Right ventricle myocardium superior (tissue), 1 donor: ENCODE measurements around the gene CEP70. TPM values are rescaled to one million over a fixed set of nuclear protein-coding genes. Genes with fewer than 3 reads are reported as not detected.
"Not testable (repeated sequence)": the region's sequence is repeated elsewhere in the genome, so short reads cannot be mapped to it uniquely, and the experiment has no call there.

Experiments used
- ATAC-seq: fragments of 200-7000 bp; cut with Tn5 transposase; one replicate; pipeline ENCODE4 v1.9.1; 2020; ENCODE audit warnings: mild to moderate bottlenecking; ENCODE audit not compliant: poor library complexity
- DNase-seq: peaks from one replicate; pipeline ENCODE4 v3.0.0-alpha.2; 2020
- intact Hi-C: fragments of 100-400 bp; cut with DNase I; formaldehyde crosslinking; loops from one replicate; pipeline ENCODE4 v1.11.2; 2022
- total RNA-seq: library from RNA; stranded (reverse); fragmentation: NEBNext Ultra II Directional; extraction: Animal tissue kit (Norgen Biotek cat#: 25700); gene quantifications from one replicate; pipeline ENCODE4 v1.2.1, GENCODE V29; 2021
- donor health status: DM: no; HTN: yes; CAD: no; lungs with severe emphysema.

The CEP70 gene
- total RNA-seq, 1 donor from 2014 or later: 19.0 TPM

DNA sequence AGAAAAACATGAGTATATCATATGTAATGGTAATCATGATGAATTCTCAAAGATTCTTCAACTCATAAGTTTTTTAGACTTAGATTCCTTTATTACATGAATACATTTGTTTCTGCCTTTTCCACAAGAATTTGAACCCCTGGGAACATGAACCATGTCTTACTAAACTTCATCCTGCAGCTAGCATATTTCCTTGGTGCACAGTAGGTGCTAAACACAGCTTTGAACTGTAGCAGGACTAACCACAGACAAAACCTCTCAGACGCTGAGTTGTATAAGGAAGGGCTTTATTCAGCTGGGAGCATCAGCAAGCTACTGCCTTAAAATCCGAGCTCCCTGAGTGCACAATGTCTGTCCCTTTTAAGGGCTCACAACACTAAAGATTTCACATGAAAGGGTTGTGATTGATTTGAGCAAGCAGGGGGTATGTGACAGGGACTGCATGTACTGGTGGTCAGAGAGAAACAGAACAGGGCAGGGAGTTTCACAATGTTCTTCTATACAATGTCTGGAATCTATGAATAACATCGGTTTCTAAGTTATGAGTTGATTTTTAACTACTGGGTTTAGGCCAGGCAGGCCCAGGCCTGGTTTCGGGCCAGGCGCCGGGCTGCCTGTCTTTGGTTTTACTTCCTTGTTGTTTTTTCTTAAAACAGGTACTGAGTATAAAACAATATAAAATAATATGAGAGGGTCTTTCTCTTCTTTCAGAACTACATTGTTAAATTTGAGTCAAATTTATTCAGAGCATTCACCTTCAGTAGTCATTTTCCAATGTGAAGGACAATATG is 3.3 kb upstream of the CEP70 start:
- intact Hi-C loops, DNase-seq, ATAC-seq: not testable (repeated sequence)

DNA sequence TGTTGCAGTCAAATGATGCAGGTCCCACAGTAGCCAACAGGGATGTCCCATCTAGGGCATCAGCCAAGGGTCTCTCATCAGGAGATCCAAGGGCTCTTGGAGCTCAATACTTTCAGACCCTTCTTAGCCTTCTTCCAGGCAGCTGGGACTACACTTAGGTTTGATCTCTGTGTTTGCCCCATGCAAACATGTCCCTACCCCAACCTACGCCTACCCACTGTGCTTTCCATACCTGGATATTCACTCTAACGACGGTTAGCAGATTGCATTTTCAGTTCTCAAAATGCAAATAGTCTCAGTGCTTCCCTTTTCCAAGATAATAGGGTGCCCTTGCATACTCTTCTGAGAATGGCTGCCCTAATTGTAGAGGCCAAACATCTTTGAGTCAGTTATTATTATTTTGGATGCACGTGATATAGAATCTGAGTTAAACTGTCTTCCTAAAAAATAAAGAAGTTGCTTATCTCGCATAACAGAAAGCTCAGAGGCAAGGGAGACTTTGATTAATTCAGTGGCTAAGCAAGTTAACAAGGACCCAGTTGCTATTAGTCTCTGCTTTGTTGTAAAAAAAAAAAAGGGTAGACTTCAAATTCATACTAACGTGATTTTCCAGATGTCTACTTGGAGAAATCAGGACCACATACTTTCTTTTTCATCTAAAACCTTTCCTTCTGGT is 1.0 kb upstream of the CEP70 start:
- intact Hi-C loops: loop anchor here (2.0 kb wide), 1 partner anchor 320 kb away; no protein-coding TSS in a partner anchor
- ATAC-seq (no peak), DNase-seq (no peak)

DNA sequence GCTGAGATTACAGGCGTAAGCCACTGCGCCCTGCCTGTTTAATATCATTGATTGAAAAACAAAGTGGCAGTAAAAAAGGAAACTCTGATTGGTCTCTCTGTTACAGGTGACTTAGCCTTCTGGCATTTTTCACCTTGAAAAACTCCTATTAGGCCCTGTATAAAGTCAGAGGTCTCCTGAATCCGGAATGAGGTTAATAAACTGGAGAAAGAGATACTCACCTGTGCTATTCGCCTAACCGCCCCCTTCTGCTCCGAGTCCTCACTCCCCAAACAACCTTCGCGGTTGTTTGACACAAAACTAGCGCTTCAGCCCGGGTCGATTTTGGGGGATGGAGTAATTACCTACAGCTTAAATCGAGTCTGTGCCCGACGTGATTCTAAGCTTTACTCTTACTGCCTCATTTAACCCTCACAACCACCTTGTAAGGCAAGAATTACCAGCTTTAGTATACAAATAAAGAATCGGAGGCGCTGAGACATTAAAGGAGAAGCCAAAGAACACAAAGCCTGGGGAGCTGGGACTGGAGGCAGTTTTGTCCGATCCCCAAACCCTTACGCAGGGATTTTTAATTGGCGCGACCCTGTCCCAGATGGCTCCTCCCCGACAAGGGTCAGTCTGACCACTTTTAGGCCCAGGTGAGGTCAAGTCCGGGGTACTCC is 441 bp downstream of the CEP70 start:
- intact Hi-C loops: loop anchor here (2.0 kb wide), 1 partner anchor 321 kb away; no protein-coding TSS in a partner anchor
- DNase-seq (no peak), ATAC-seq (no peak)

DNA sequence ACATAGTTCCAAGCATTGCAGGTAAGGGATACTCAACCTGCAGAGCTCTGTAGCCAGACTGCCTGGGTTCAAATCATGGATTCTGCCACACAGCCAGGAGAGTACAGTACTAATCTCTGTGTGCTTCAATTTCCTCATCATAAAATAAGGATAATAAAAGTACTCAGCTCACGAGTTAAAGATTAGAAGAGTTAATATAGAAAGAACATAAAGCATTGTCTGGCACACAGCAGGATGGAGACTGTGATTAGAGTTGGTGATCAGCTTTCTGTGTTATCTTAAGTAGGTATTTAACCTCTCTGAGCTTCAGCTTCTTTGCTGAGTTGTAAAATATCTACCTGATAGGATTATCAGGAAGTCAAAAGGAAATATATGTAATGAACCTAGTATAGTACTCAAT is 2.7 kb downstream of the CEP70 start:
- DNase-seq: no peak
- intact Hi-C loops: no loop called here
- no peak for ATAC-seq

DNA sequence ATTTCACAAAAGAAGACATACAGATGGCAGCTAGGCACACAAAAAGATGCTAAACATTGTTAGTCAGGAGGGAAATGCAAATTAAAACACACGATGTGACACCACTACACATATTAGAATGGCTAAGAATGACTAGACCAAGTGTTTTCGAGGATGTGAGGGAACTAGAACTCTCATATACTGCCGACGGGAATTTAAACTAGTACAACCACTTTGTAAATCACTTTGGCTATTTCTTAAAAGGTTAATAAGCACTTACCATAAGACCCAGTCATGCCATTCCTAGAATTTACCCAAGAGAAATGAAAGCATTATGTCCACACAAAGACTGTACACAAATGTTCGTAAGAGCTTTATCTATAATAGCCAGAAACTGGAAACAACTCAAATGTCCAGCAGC is 5.6 kb downstream of the CEP70 start:
- intact Hi-C loops: no loop called here
- ATAC-seq (no peak), DNase-seq (no peak)

DNA sequence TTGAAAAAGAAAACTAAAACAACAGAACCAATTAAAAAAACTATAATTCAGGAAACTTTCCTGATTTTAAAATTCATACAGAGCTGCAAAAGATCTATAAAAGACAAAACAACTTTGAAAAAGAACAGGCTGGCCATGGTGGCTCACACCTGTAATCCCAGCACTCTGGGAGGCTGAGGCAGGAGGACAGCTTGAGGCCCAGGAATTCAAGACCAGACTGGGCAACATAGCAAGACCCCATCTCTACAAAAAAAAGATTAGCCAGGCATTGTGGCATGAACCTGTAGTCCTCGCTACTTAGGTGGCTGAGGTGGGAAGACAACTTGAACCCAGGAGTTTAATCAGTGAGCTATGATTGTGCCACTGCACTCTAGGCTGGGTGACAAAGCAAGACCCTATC is 6.7 kb downstream of the CEP70 start:
- intact Hi-C loops: no loop called here
- ATAC-seq (no peak), DNase-seq (no peak)

DNA sequence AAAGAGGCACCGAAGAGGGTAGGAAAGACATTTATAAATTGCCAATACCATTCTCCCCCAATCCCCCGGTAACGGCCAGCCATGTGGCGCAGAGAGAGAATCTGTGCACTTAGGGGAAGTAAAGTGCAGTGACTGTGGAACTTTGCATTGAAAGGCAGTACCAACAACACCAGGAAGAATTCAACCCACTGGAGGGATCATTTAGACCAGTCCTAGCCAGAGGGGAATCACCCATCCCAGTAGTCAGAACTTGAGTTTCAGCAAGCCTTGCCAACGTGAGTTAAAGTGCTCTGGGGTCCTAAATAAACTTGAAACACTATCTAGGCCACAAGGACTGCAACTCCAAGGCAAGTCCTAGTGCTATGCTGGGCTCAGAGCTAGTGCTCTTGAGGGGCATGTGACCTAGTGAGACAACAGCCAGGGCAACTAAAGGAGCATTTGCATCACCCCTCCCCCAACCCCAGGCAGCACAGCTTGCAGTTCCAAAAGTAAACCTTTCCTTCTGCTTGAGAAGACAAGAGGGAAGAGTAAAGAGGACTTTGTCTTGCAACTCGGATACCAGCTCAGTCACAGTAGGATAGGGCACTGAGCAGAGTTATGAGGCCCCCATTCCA is 15.0 kb downstream of the CEP70 start:
- DNase-seq (no peak), ATAC-seq (peak; percentile 53)
- intact Hi-C loops: no loop called here

DNA sequence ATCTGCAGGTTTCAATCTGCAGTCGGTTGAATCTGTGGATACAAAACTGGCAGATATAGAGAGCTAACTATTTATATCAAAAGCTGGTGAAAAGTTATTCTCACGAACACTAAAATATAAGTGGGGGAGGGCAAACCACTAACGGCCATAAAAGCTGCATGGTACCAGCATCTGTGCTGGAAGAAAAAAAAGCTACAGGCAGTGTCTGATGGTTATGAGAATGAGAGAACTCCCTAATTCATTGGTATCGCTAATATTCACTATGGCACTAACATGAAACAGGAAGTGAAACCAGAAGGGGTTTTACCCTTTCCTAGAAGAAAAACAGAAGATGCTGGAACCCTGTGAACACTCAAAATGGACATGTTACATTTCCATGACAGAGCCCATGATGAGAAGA is 15.9 kb downstream of the CEP70 start:
- intact Hi-C loops: no loop called here
- ATAC-seq (no peak), DNase-seq (no peak)

DNA sequence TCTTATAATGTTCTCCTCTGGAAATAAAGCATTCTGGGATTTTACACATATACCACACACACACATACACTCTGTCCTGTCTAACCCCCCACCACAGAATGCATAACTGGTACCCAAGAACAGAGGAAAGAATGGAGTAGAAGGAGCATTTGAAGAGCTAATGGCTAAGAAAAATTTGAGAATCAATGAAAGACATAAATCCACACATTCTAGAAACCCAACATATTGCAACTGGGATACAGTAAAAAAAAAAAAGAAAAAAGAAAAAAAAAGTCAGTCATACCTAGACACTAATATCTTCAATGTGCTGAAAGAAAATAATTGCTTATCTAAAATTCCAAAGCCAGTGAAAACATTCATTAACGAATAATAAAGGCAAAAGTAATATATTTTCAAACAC is 20.9 kb downstream of the CEP70 start:
- no peak for ATAC-seq
- DNase-seq: no peak
- intact Hi-C loops: no loop called here

DNA sequence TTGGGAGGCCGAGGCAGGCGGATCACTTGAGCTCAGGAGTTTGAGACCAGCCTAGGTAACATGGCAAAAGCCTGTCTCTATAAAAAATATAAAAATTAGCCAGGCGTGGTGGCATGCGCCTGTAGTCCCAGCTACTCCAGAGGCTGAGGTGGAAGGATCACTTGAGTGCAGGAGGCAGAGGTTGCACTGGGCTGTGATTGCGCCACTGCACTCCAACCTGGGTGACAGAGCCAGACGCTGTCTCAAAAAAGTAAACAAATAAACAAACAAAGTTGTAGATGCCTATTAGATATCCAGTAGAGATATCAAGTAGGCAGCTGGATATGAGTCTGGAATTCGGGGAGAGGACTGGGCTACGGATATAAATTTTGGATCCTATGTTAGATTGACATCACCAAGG is 24.4 kb downstream of the CEP70 start:
- ATAC-seq, intact Hi-C loops: not testable (repeated sequence)

DNA sequence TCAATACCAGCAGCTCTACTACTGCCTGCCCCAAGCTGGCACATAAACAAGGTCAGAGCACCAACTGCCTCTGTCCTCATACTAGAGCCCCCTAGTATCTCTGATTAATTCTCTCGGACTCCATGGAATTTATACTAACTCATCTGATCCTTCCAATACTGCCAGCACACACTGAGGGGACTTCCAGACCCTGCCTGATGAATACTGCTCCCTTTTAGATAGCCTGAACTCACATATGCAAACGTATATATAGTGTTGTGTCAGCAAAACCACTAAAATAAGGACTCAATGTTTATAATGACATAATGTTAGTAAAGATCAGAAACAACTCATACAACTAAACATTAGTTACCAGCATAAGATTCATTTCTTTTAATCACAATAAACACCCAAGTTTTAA is 25.0 kb downstream of the CEP70 start:
- DNase-seq (no peak), ATAC-seq (no peak)
- intact Hi-C loops: no loop called here

More for the DNA sequence above, 24.4 kb downstream of the CEP70 start:
- not testable (repeated sequence) for DNase-seq

DNA sequence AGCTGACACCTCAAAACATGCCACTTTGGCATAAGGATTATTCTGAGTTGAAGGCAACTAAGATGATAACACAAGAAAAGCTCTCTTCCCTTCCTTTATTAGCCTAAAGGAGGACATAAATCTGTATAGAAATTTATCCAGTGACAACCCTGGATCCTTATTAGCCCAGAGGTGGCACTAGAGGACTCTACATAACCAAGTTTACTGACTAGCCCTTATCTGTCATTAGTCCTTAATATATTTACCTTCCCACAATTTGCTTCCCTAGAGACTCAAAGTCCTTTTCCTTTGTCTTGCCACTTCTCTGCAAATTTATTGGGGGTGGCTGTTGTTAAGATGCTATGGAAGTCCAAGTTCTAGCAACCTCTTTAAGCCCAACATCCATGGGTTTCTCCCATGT is 26.7 kb downstream of the CEP70 start:
- intact Hi-C loops: no loop called here
- DNase-seq (no peak), ATAC-seq (no peak)

DNA sequence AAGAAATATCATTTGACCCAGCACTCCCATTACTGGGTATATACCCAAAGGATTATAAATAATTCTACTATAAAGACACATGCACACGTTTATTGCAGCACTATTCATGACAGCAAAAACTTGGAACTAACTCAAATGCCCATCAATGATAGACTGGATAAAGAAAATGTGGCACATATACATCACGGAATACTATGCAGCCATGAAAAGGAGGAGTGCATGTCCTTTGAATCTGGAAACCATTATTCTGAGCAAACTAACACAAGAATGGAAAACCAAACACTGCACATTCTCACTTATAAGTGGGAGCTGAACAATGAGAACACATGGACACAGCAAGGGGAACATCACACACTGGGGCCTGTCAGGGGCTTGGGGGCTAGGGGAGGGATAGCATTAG is 27.8 kb downstream of the CEP70 start:
- ATAC-seq, intact Hi-C loops: not testable (repeated sequence)

DNA sequence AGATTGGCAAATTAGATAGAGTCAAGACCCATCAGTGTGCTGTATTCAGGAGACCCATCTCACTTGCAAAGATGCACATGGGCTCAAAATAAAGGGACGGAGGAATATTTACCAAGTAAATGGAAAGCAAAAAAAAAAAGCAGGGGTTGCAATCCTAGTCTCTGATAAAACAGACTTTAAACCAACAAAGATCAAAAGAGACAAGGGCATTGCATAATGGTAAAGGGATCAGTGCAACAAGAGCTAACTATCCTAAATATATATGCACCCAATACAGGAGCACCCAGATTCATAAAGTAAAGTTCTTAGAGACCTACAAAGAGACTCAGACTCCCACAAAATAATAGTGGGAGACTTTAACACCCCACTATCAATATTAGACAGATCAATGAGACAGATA is 31.2 kb downstream of the CEP70 start:
- intact Hi-C loops, ATAC-seq, DNase-seq: not testable (repeated sequence)

More for the DNA sequence above, 27.8 kb downstream of the CEP70 start:
- not testable (repeated sequence) for DNase-seq

DNA sequence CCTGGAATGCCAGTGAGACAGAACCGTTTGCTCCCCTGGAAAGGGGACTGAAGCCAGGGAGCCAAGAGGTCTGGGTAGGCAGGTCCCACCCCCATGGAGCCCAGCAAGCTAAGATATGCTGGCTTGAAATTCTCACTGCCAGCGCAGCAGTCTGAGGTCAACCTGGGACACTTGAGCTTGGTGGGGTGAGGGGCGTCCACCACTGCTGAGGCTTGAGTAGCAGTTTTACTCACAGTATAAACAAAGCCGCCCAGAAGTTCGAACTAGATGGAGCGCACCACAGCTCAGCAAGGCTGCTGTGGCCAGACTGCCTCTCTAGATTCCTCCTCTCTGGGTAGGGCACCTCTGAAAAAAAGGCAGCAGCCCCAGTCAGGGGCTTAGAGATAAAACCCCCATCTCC is 33.6 kb downstream of the CEP70 start:
- ATAC-seq: no peak
- no peak for DNase-seq
- intact Hi-C loops: no loop called here

DNA sequence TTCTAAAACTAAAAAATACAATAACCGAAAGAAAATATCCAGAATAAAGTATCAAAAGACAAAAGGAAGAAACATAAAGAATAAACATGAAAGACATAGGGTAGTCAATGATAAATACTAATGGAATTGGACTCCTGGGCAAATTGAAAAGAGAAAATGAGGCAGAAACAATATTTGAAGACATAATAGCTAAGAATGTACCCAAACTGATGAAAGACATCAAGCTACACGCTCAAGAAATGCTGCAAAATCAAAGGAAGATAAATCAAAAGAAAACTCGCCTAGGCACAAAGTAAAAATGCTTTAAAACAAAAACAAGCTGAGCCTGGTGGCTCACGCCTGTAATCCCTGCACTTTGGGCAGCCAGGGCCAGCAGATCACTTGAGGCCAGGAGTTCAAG is 34.9 kb downstream of the CEP70 start:
- intact Hi-C loops: no loop called here
- DNase-seq (no peak), ATAC-seq (no peak)

DNA sequence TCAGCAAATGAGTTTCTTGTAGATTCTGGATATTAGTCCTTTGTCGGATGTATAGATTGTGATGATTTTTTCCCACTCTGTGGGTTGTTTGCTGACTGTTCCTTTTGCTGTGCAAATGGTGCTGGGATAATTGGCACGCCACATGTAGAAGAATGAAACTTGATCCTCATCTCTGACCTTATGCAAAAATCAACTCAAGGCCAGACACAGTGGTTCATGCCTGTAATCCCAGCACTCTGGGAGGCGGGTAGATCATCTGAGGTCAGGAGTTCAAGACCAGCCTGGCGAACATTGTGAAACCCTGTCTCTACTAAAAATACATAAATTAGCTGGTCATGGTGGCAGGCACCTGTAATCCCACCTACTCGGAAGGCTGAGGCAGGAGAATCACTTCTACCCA is 39.3 kb downstream of the CEP70 start:
- DNase-seq, ATAC-seq, intact Hi-C loops: not testable (repeated sequence)

DNA sequence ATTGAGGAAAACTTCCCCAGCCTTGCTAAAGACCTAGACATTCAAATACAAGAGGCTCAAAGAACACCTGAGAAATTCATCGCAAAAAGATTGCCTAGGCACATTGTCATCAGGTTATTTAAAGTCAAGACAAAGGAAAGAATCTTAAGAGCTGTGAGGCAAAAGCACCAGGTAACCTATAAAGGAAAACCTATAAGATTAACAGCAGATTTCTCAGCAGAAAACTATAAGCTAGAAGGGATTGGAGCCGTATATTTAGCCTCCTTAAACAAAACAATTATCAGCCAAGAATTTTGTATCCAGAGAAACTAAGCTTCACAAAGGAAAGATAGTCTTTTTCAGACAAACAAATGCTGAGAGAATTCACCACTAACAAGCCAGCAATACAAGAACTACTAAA is 43.1 kb downstream of the CEP70 start:
- ATAC-seq, intact Hi-C loops, DNase-seq: not testable (repeated sequence)
